Measurements from ENCODE around the gene PRND.

PRND gene

GRCh38 chr20:4728120-4728760 is 6.5 kb downstream of the PRND start:
- Histone ChIP-seq H3K4me1 (ENCODE audit: control insufficient read depth in 5 of 5, insufficient read depth in 5 of 5, low read length in 5 of 5) (peaks cover 0 to 24% (median 5%) of the 10 kb centered on the region in 5 donors), H3K27ac (ENCODE audit: low read depth, low read length) (no peak overlapping the region), H3K27me3 (ENCODE audit: control insufficient read depth in 5 of 5, insufficient read depth in 4 of 5, low read length in 5 of 5) (peaks cover 0 to 8% (median 0%) of the 10 kb centered on the region in 5 donors), H3K9ac (ENCODE audit: low read length in 5 of 5) (no peak overlapping the region), H3K4me3 (ENCODE audit: low read depth in 1 of 5, low read length in 5 of 5) (no peak overlapping the region), H3K9me3 (ENCODE audit: control insufficient read depth in 5 of 5, low read length in 5 of 5) (no peaks in the 10 kb centered on the region), H3K36me3 (ENCODE audit: control insufficient read depth in 5 of 5, insufficient read depth in 5 of 5, low read length in 5 of 5) (no peaks in the 10 kb centered on the region)

- H3K36me3 ChIP-seq (ENCODE audit: control insufficient read depth in 5 of 5, insufficient read depth in 5 of 5, low read length in 5 of 5) = no peaks in the 10 kb centered on the region
Observed at GRCh38 chr20:4729265-4729664, 7.6 kb downstream of the PRND start.

GRCh38 chr20:4730780-4731179 is 9.1 kb downstream of the PRND start:
- H3K4me1 ChIP-seq (ENCODE audit: control insufficient read depth in 5 of 5, insufficient read depth in 5 of 5, low read length in 5 of 5) = peaks cover 0 to 24% (median 5%) of the 10 kb centered on the region in 5 donors
- H3K9ac ChIP-seq (ENCODE audit: low read length in 5 of 5) = no peak overlapping the region
- H3K4me3 ChIP-seq (ENCODE audit: low read depth in 1 of 5, low read length in 5 of 5) = no peak overlapping the region
- H3K9me3 ChIP-seq (ENCODE audit: control insufficient read depth in 5 of 5, low read length in 5 of 5) = no peaks in the 10 kb centered on the region
- no peaks in the 10 kb centered on the region for H3K36me3 ChIP-seq (ENCODE audit: control insufficient read depth in 5 of 5, insufficient read depth in 5 of 5, low read length in 5 of 5)
- H3K27me3 ChIP-seq (ENCODE audit: control insufficient read depth in 5 of 5, insufficient read depth in 4 of 5, low read length in 5 of 5) = peaks cover 0 to 8% (median 0%) of the 10 kb centered on the region in 5 donors
- no peak overlapping the region for H3K27ac ChIP-seq (ENCODE audit: low read depth, low read length)

More at GRCh38 chr20:4729265-4729664, 7.6 kb downstream of the PRND start:
- Histone ChIP-seq H3K4me1 (ENCODE audit: control insufficient read depth in 5 of 5, insufficient read depth in 5 of 5, low read length in 5 of 5) (peaks cover 0 to 24% (median 5%) of the 10 kb centered on the region in 5 donors), H3K27me3 (ENCODE audit: control insufficient read depth in 5 of 5, insufficient read depth in 4 of 5, low read length in 5 of 5) (peaks cover 0 to 8% (median 0%) of the 10 kb centered on the region in 5 donors), H3K4me3 (ENCODE audit: low read depth in 1 of 5, low read length in 5 of 5) (no peak overlapping the region), H3K9me3 (ENCODE audit: control insufficient read depth in 5 of 5, low read length in 5 of 5) (no peaks in the 10 kb centered on the region), H3K9ac (ENCODE audit: low read length in 5 of 5) (no peak overlapping the region), H3K27ac (ENCODE audit: low read depth, low read length) (no peak overlapping the region)

- Histone ChIP-seq H3K36me3 (ENCODE audit: control insufficient read depth in 5 of 5, insufficient read depth in 5 of 5, low read length in 5 of 5) (no peaks in the 10 kb centered on the region), H3K9me3 (ENCODE audit: control insufficient read depth in 5 of 5, low read length in 5 of 5) (no peaks in the 10 kb centered on the region), H3K4me3 (ENCODE audit: low read depth in 1 of 5, low read length in 5 of 5) (no peak overlapping the region), H3K9ac (ENCODE audit: low read length in 5 of 5) (no peak overlapping the region), H3K27ac (ENCODE audit: low read depth, low read length) (no peak overlapping the region), H3K27me3 (ENCODE audit: control insufficient read depth in 5 of 5, insufficient read depth in 4 of 5, low read length in 5 of 5) (peaks cover 0 to 5% (median 0%) of the 10 kb centered on the region in 5 donors), H3K4me1 (ENCODE audit: control insufficient read depth in 5 of 5, insufficient read depth in 5 of 5, low read length in 5 of 5) (no peaks in the 10 kb centered on the region)
Observed at GRCh38 chr20:4736875-4737274, 15.2 kb downstream of the PRND start.

GRCh38 chr20:4737857-4738627 is 16.3 kb downstream of the PRND start:
- Histone ChIP-seq H3K4me3 (ENCODE audit: low read depth in 1 of 5, low read length in 5 of 5) (no peak overlapping the region), H3K9me3 (ENCODE audit: control insufficient read depth in 5 of 5, low read length in 5 of 5) (no peaks in the 10 kb centered on the region), H3K4me1 (ENCODE audit: control insufficient read depth in 5 of 5, insufficient read depth in 5 of 5, low read length in 5 of 5) (no peaks in the 10 kb centered on the region), H3K36me3 (ENCODE audit: control insufficient read depth in 5 of 5, insufficient read depth in 5 of 5, low read length in 5 of 5) (no peaks in the 10 kb centered on the region), H3K9ac (ENCODE audit: low read length in 5 of 5) (no peak overlapping the region), H3K27me3 (ENCODE audit: control insufficient read depth in 5 of 5, insufficient read depth in 4 of 5, low read length in 5 of 5) (no peaks in the 10 kb centered on the region), H3K27ac (ENCODE audit: low read depth, low read length) (no peak overlapping the region)

- Histone ChIP-seq H3K36me3 (ENCODE audit: control insufficient read depth in 5 of 5, insufficient read depth in 5 of 5, low read length in 5 of 5) (no peaks in the 10 kb centered on the region), H3K4me1 (ENCODE audit: control insufficient read depth in 5 of 5, insufficient read depth in 5 of 5, low read length in 5 of 5) (no peaks in the 10 kb centered on the region), H3K27ac (ENCODE audit: low read depth, low read length) (no peak overlapping the region), H3K27me3 (ENCODE audit: control insufficient read depth in 5 of 5, insufficient read depth in 4 of 5, low read length in 5 of 5) (no peaks in the 10 kb centered on the region), H3K9me3 (ENCODE audit: control insufficient read depth in 5 of 5, low read length in 5 of 5) (no peaks in the 10 kb centered on the region), H3K4me3 (ENCODE audit: low read depth in 1 of 5, low read length in 5 of 5) (no peak overlapping the region), H3K9ac (ENCODE audit: low read length in 5 of 5) (no peak overlapping the region)
Observed at GRCh38 chr20:4740774-4741431, 19.2 kb downstream of the PRND start.

GRCh38 chr20:4748847-4749246 is 27.1 kb downstream of the PRND start:
- H3K9me3 ChIP-seq (ENCODE audit: control insufficient read depth in 5 of 5, low read length in 5 of 5) = peaks cover 0 to 8% (median 3%) of the 10 kb centered on the region in 5 donors
- H3K9ac ChIP-seq (ENCODE audit: low read length in 5 of 5) = no peak overlapping the region
- no peaks in the 10 kb centered on the region for H3K27me3 ChIP-seq (ENCODE audit: control insufficient read depth in 5 of 5, insufficient read depth in 4 of 5, low read length in 5 of 5)
- no peak overlapping the region for H3K27ac ChIP-seq (ENCODE audit: low read depth, low read length)
- H3K36me3 ChIP-seq (ENCODE audit: control insufficient read depth in 5 of 5, insufficient read depth in 5 of 5, low read length in 5 of 5) = no peaks in the 10 kb centered on the region
- no peak overlapping the region for H3K4me3 ChIP-seq (ENCODE audit: low read depth in 1 of 5, low read length in 5 of 5)
- H3K4me1 ChIP-seq (ENCODE audit: control insufficient read depth in 5 of 5, insufficient read depth in 5 of 5, low read length in 5 of 5) = peaks cover 0 to 6% (median 0%) of the 10 kb centered on the region in 5 donors

GRCh38 chr20:4749326-4749725 is 27.6 kb downstream of the PRND start:
- Histone ChIP-seq H3K27ac (ENCODE audit: low read depth, low read length) (no peak overlapping the region), H3K9ac (ENCODE audit: low read length in 5 of 5) (no peak overlapping the region), H3K27me3 (ENCODE audit: control insufficient read depth in 5 of 5, insufficient read depth in 4 of 5, low read length in 5 of 5) (no peaks in the 10 kb centered on the region), H3K4me1 (ENCODE audit: control insufficient read depth in 5 of 5, insufficient read depth in 5 of 5, low read length in 5 of 5) (peaks cover 0 to 6% (median 0%) of the 10 kb centered on the region in 5 donors), H3K4me3 (ENCODE audit: low read depth in 1 of 5, low read length in 5 of 5) (no peak overlapping the region), H3K36me3 (ENCODE audit: control insufficient read depth in 5 of 5, insufficient read depth in 5 of 5, low read length in 5 of 5) (no peaks in the 10 kb centered on the region), H3K9me3 (ENCODE audit: control insufficient read depth in 5 of 5, low read length in 5 of 5) (peaks cover 0 to 8% (median 3%) of the 10 kb centered on the region in 5 donors)

- Histone ChIP-seq H3K9me3 (ENCODE audit: control insufficient read depth in 5 of 5, low read length in 5 of 5) (peaks cover 0 to 8% (median 3%) of the 10 kb centered on the region in 5 donors), H3K9ac (ENCODE audit: low read length in 5 of 5) (no peak overlapping the region), H3K4me1 (ENCODE audit: control insufficient read depth in 5 of 5, insufficient read depth in 5 of 5, low read length in 5 of 5) (peaks cover 0 to 6% (median 0%) of the 10 kb centered on the region in 5 donors), H3K4me3 (ENCODE audit: low read depth in 1 of 5, low read length in 5 of 5) (no peak overlapping the region), H3K36me3 (ENCODE audit: control insufficient read depth in 5 of 5, insufficient read depth in 5 of 5, low read length in 5 of 5) (no peaks in the 10 kb centered on the region), H3K27me3 (ENCODE audit: control insufficient read depth in 5 of 5, insufficient read depth in 4 of 5, low read length in 5 of 5) (no peaks in the 10 kb centered on the region), H3K27ac (ENCODE audit: low read depth, low read length) (no peak overlapping the region)
Observed at GRCh38 chr20:4750381-4750780, 28.7 kb downstream of the PRND start.

Data from subcutaneous abdominal adipose tissue (tissue), 5 donors.